H1 (cell line): ENCODE results near the gene WWC2. TPM values are rescaled to one million over a fixed set of nuclear protein-coding genes. Genes with fewer than 3 reads are reported as not detected.

Experiments
- CTCF ChIA-PET: fragments of 300-600 bp; sonication (Branson Sonifier 250); formaldehyde crosslinking; loops from one replicate; lab custom pipeline; 2021; ENCODE audit not compliant: partially characterized antibody; lab: Charles Lee
- POLR2A ChIA-PET: fragments of 300-600 bp; sonication (Branson Sonifier 250); formaldehyde crosslinking; loops from one replicate; lab custom pipeline; 2021; ENCODE audit warnings: inconsistent platforms; ENCODE audit not compliant: partially characterized antibody; lab: Charles Lee
- DNase-seq, 2 experiments: peaks; one replicate each; pipeline versions ENCODE4 v3.0.0 to v3.0.0-alpha.2; 2010 to 2022; ENCODE audit warnings: low spot score in 2 of 2, low read depth in 1 of 2, mixed read lengths in 1 of 2
- FAIRE-seq: peaks from 2 replicates; lab custom pipeline; 2011; peaks lifted over from hg19 to GRCh38; lab: Jason Lieb, UNC
- H2AFZ ChIP-seq: 2 replicates; pipeline ENCODE4 v1.8.1; 2012; ENCODE audit warnings: low read length, inconsistent platforms
- H2AK5ac ChIP-seq: 2 replicates; pipeline ENCODE4 v1.6.1; 2013; ENCODE audit warnings: low read depth, low read length
- H2BK120ac ChIP-seq: replicated peaks from 2 replicates; pipeline ENCODE3; 2013; ENCODE audit warnings: low read depth, low read length, inconsistent platforms
- H2BK12ac ChIP-seq: 2 replicates; pipeline ENCODE4 v1.6.1; 2013; ENCODE audit warnings: low read depth, low read length
- H2BK15ac ChIP-seq: 2 replicates; pipeline ENCODE4 v1.6.1; 2013; ENCODE audit warnings: low read length
- H2BK20ac ChIP-seq: 2 replicates; pipeline ENCODE4 v1.6.1; 2013; ENCODE audit warnings: low read length
- H2BK5ac ChIP-seq: 2 replicates; pipeline ENCODE4 v1.6.1; 2013; ENCODE audit warnings: low read depth, low read length
- H3K14ac ChIP-seq: 2 replicates; pipeline ENCODE4 v1.6.1; 2013; ENCODE audit warnings: inconsistent platforms; ENCODE audit not compliant: insufficient read length
- H3K18ac ChIP-seq: 2 replicates; pipeline ENCODE4 v1.6.1; 2013; ENCODE audit warnings: low read length; ENCODE audit errors: extremely low read depth
- H3K23ac ChIP-seq: 2 replicates; pipeline ENCODE4 v1.6.1; 2013; ENCODE audit warnings: inconsistent platforms; ENCODE audit not compliant: insufficient read length
- H3K23me2 ChIP-seq: 2 replicates; pipeline ENCODE4 v1.6.1; 2013; ENCODE audit warnings: low read depth, low read length
- H3K27ac ChIP-seq: 2 replicates; pipeline ENCODE4 v1.6.1; 2011; ENCODE audit warnings: low read depth, low read length, inconsistent platforms
- H3K27me3 ChIP-seq, 4 experiments: replicated peaks in 1 of 4; 1 replicate in 1 of 4; 2 replicates in 3 of 4; pipeline versions ENCODE4 v1.6.1 to v1.8.1; 2011 to 2013; ENCODE audit warnings: low read length in 3 of 4, mild to moderate bottlenecking in 3 of 4, inconsistent platforms in 2 of 4, mixed read lengths in 2 of 4, moderate library complexity in 1 of 4; ENCODE audit not compliant: control insufficient read depth in 3 of 4, insufficient read depth in 3 of 4; ENCODE audit errors: extremely low read depth in 1 of 4
- H3K36me3 ChIP-seq, 4 experiments: 2 replicates each; pipeline versions ENCODE4 v1.6.1 to v1.8.1; 2011 to 2013; ENCODE audit warnings: mild to moderate bottlenecking in 4 of 4, low read length in 3 of 4, moderate library complexity in 2 of 4, control low read depth in 1 of 4, inconsistent platforms in 1 of 4; ENCODE audit not compliant: insufficient read depth in 4 of 4, control insufficient read depth in 2 of 4
- H3K4ac ChIP-seq: replicated peaks from 2 replicates; pipeline ENCODE3; 2013; ENCODE audit warnings: low read length, low read depth, mixed read lengths, inconsistent platforms; ENCODE audit not compliant: insufficient read length
- H3K4me1 ChIP-seq, 4 experiments: replicated peaks in 1 of 4; 1 replicate in 1 of 4; 2 replicates in 3 of 4; pipeline versions ENCODE4 v1.6.1 to v1.8.1; 2011 to 2013; ENCODE audit warnings: low read length in 3 of 4, inconsistent platforms in 2 of 4, mixed read lengths in 1 of 4; ENCODE audit not compliant: insufficient read depth in 4 of 4, control insufficient read depth in 3 of 4
- H3K4me2 ChIP-seq, 2 experiments: 2 replicates each; pipeline versions ENCODE4 v1.6.1 to v1.8.1; 2011 to 2013; ENCODE audit warnings: low read depth in 2 of 2, low read length in 2 of 2, control low read depth in 1 of 2, inconsistent platforms in 1 of 2, mild to moderate bottlenecking in 1 of 2; ENCODE audit not compliant: insufficient read depth in 1 of 2
- H3K4me3 ChIP-seq, 4 experiments: fragments of 200-600, 300-600 bp in 1 of 4; sonication (generic), shearing (Covaris generic), sonication (Bioruptor Twin) in 1 of 4; 2 replicates each; pipeline versions ENCODE4 v1.5.1 to v1.8.1; 2011 to 2016; ENCODE audit warnings: low read length in 4 of 4, low read depth in 3 of 4, control low read depth in 2 of 4, inconsistent platforms in 2 of 4, mild to moderate bottlenecking in 2 of 4, mixed read lengths in 1 of 4, moderate library complexity in 1 of 4; ENCODE audit not compliant: insufficient read depth in 2 of 4; ENCODE audit errors: extremely low read depth in 1 of 4
- H3K56ac ChIP-seq: replicated peaks from 2 replicates; pipeline ENCODE3; 2013; ENCODE audit warnings: low read depth, mild to moderate bottlenecking, mixed read lengths, low read length, inconsistent platforms; ENCODE audit not compliant: insufficient read length
- H3K79me1 ChIP-seq: 2 replicates; pipeline ENCODE4 v1.6.1; 2013; ENCODE audit warnings: low read depth, low read length, control low read depth
- H3K79me2 ChIP-seq, 2 experiments: 2 replicates each; pipeline versions ENCODE4 v1.6.1 to v1.8.1; 2012 to 2013; ENCODE audit warnings: low read length in 2 of 2, mild to moderate bottlenecking in 2 of 2, inconsistent platforms in 1 of 2; ENCODE audit not compliant: insufficient read depth in 2 of 2, control insufficient read depth in 1 of 2
- H3K9ac ChIP-seq, 4 experiments: replicated peaks in 1 of 4; 1 replicate in 1 of 4; 2 replicates in 3 of 4; pipeline versions ENCODE4 v1.6.1 to v1.8.1; 2011 to 2013; ENCODE audit warnings: low read depth in 3 of 4, low read length in 3 of 4, control low read depth in 2 of 4, mild to moderate bottlenecking in 2 of 4, moderate library complexity in 2 of 4, inconsistent platforms in 1 of 4; ENCODE audit errors: extremely low read depth in 1 of 4
- H3K9me3 ChIP-seq, 2 experiments: 2 replicates each; pipeline versions ENCODE4 v1.6.1 to v1.8.1; 2012 to 2013; ENCODE audit warnings: mild to moderate bottlenecking in 2 of 2, moderate library complexity in 2 of 2, control low read depth in 1 of 2, inconsistent platforms in 1 of 2, low read depth in 1 of 2, low read length in 1 of 2, mixed read lengths in 1 of 2; ENCODE audit not compliant: insufficient read depth in 2 of 2
- H4K20me1 ChIP-seq, 2 experiments: replicated peaks in 1 of 2; 2 replicates each; pipeline versions ENCODE3 to v1.8.1; 2011 to 2013; ENCODE audit warnings: inconsistent platforms in 2 of 2, low read length in 2 of 2, mild to moderate bottlenecking in 1 of 2; ENCODE audit not compliant: insufficient read depth in 2 of 2, control insufficient read depth in 1 of 2
- H4K5ac ChIP-seq: 2 replicates; pipeline ENCODE4 v1.6.1; 2013; ENCODE audit warnings: low read length, low read depth, mixed read lengths, inconsistent platforms; ENCODE audit not compliant: insufficient read length
- H4K8ac ChIP-seq: 2 replicates; pipeline ENCODE4 v1.8.0; 2013; ENCODE audit warnings: mild to moderate bottlenecking, moderate library complexity, low read length, inconsistent platforms; ENCODE audit not compliant: insufficient read depth; ENCODE audit errors: extremely low read depth
- H4K91ac ChIP-seq: replicated peaks from 2 replicates; pipeline ENCODE3; 2013; ENCODE audit warnings: low read length, mixed read lengths, inconsistent platforms; ENCODE audit not compliant: insufficient read length
- ATF2 ChIP-seq: IDR thresholded peaks from 2 replicates; pipeline ENCODE4 v1.6.1; 2012; ENCODE audit warnings: low read length, inconsistent platforms
- BACH1 ChIP-seq: IDR thresholded peaks from 2 replicates; pipeline ENCODE4 v1.6.1; 2012; ENCODE audit warnings: low read length, improper control_type of control experiment
- CBX5 ChIP-seq: fragments of 300-800, 300-1000 bp; sonication (generic); IDR thresholded peaks from 2 replicates; pipeline ENCODE4 v1.7.1; 2016; ENCODE audit warnings: antibody characterized with exemption, low read length, low read depth
- ZNF274 ChIP-seq: IDR thresholded peaks from 2 replicates; pipeline ENCODE4 v1.7.0; 2012; ENCODE audit warnings: low read length, borderline replicate concordance; ENCODE audit errors: extremely low read depth
- WGBS, 2 experiments: shearing (Covaris generic) in 1 of 2; methylation state at CpG; one replicate each; pipeline versions ENCODE4 v1.1.6 to v1.1.7; 2013 to 2015; ENCODE audit warnings: low lambda C conversion rate in 2 of 2, mixed read lengths in 2 of 2, inconsistent platforms in 1 of 2, low coverage in 1 of 2, missing lambda C conversion rate in 1 of 2; ENCODE audit not compliant: insufficient replicate concordance in 2 of 2, insufficient coverage in 1 of 2, insufficient read length in 1 of 2; ENCODE audit errors: extremely low coverage in 1 of 2, missing lambda C conversion rate in 1 of 2; 5-methylcytosine and 5-hydroxymethylcytosine counted together
- polyA plus RNA-seq, 7 experiments: library from polyadenylated mRNA; depleted of rRNA in 3 of 7; stranded (reverse) in 5 of 7; unstranded in 2 of 7; fragments of >200 nt in 5 of 7; fragments of 200-250 nt in 2 of 7; gene quantifications; 1 replicate in 5 of 7; 2 replicates in 1 of 7; 4 replicates in 1 of 7; pipeline versions ENCODE4 v1.2.1 to v1.2.3, GENCODE V29; 2011 to 2013; ENCODE audit warnings: missing spikeins in 2 of 7, mixed read lengths in 2 of 7
- total RNA-seq: library from RNA; stranded (reverse); fragmentation: NEBNext Ultra II Directional; extraction: Animal tissue kit (Norgen Biotek cat#: 25700); gene quantifications from 2 replicates; pipeline ENCODE4 v1.2.1, GENCODE V29; 2021

WWC2 gene
- total and polyA plus RNA-seq, 2 of the 8 experiments (the other 6 are each of a cell fraction or from before 2014, with no cell fraction given): 17.6 to 135 TPM

- Histone ChIP-seq H3K9ac (no peak overlapping the region), H3K4ac (no peak overlapping the region), H3K27ac (no peak overlapping the region), H3K79me1 (no peaks in the 10 kb centered on the region), H3K18ac (no peak overlapping the region), H2BK5ac (no peak overlapping the region), H4K91ac (no peak overlapping the region), H3K23ac (no peak overlapping the region), H3K4me3 (no peak overlapping the region), H3K56ac (no peak overlapping the region), H3K36me3 (peaks cover 6 to 53% (median 31%) of the 10 kb centered on the region in 4 experiments), H3K23me2 (no peaks in the 10 kb centered on the region), H2BK12ac (no peak overlapping the region), H2BK120ac (no peak overlapping the region), H3K27me3 (no peaks in the 10 kb centered on the region), H2AFZ (no peak overlapping the region), H2BK15ac (no peak overlapping the region), H3K14ac (no peak overlapping the region), H2AK5ac (no peak overlapping the region), H4K5ac (no peak overlapping the region), H3K4me1 (no peaks in the 10 kb centered on the region), H4K8ac (no peak overlapping the region; the same call in 1 of the 2 replicates), H3K79me2 (no peaks in the 10 kb centered on the region), H3K4me2 (no peak overlapping the region), H3K9me3 (no peaks in the 10 kb centered on the region), H4K20me1 (peaks cover 0 to 5% of the 10 kb centered on the region in 2 experiments), H2BK20ac (no peak overlapping the region)
- ChIA-PET POLR2A (interaction anchor here (0.9 kb wide), 2 partner anchors 8 to 252 kb away, joined by 3 read pairs; no protein-coding TSS in a partner anchor), CTCF (interaction anchor here (0.9 to 1.1 kb wide), 2 partner anchors 10 to 33 kb away, joined by 3 read pairs; no protein-coding TSS in a partner anchor)
- 69% methylated on average over 5 of the region's 5 CpGs; no CpG with 5 or more reads in 1 of the 2 experiments for WGBS, 2 experiments
- no peak for TF ChIP-seq CBX5
- TF ChIP-seq ATF2: no peak
- no peak for TF ChIP-seq ZNF274
- no peak for TF ChIP-seq BACH1
- DNase-seq (no peak), FAIRE-seq (no peak)
Measured at GRCh38 chr4:183312841-183313240, 213.8 kb downstream of the WWC2 start.
